GM19238 (cell line): ENCODE measurements around the gene NDUFAF8.

ENCODE experiments used
- DNase-seq: peaks from one replicate; pipeline ENCODE4 v3.0.0; 2011; ENCODE audit warnings: low spot score; ENCODE audit not compliant: insufficient read length

NDUFAF8 gene

GRCh38 chr17:81238490-81238814 is 666 bp upstream of the NDUFAF8 start:
- DNase-seq: no peak

- DNase-seq: peak; percentile 64
These were observed 817 bp downstream of the NDUFAF8 start for GRCh38 chr17:81239714-81240555.

- no peak for DNase-seq
These were observed 1.6 kb downstream of the NDUFAF8 start for GRCh38 chr17:81240761-81241160.

GRCh38 chr17:81241203-81241602 is 2.1 kb downstream of the NDUFAF8 start:
- no peak for DNase-seq

- peak; percentile 78 for DNase-seq
These were observed 2.7 kb downstream of the NDUFAF8 start for GRCh38 chr17:81241648-81242420.

GRCh38 chr17:81242421-81243332 is 3.6 kb downstream of the NDUFAF8 start:
- DNase-seq: no peak

GRCh38 chr17:81243333-81243664 is 4.2 kb downstream of the NDUFAF8 start:
- no peak for DNase-seq

- DNase-seq: no peak
These were observed 5.4 kb downstream of the NDUFAF8 start for GRCh38 chr17:81244358-81245023.

GRCh38 chr17:81245024-81245664 is 6.0 kb downstream of the NDUFAF8 start:
- DNase-seq: peak; percentile 35

- no peak for DNase-seq
These were observed 6.7 kb downstream of the NDUFAF8 start for GRCh38 chr17:81245665-81246342.

GRCh38 chr17:81246343-81246670 is 7.2 kb downstream of the NDUFAF8 start:
- no peak for DNase-seq

- no peak for DNase-seq
These were observed 7.7 kb downstream of the NDUFAF8 start for GRCh38 chr17:81246679-81247338.

- DNase-seq: no peak
These were observed 8.3 kb downstream of the NDUFAF8 start for GRCh38 chr17:81247339-81247990.

GRCh38 chr17:81248649-81249048 is 9.5 kb downstream of the NDUFAF8 start:
- DNase-seq: no peak

- DNase-seq: no peak
These were observed 10.3 kb downstream of the NDUFAF8 start for GRCh38 chr17:81249223-81250040.

GRCh38 chr17:81250286-81251093 is 11.4 kb downstream of the NDUFAF8 start:
- DNase-seq: no peak

GRCh38 chr17:81251094-81251708 is 12.1 kb downstream of the NDUFAF8 start:
- no peak for DNase-seq
